Myocyte (in vitro differentiated cells): ENCODE measurements around the gene ZNF609. TPM values are rescaled to one million over a fixed set of nuclear protein-coding genes. Genes with fewer than 3 reads are reported as not detected.

Experiments
- DNase-seq: peaks from one replicate; pipeline ENCODE4 v3.0.0-alpha.2; 2012; ENCODE audit warnings: low read depth
- total RNA-seq: library from RNA; depleted of rRNA; stranded (reverse); fragments of >200 nt; gene quantifications from 2 replicates; pipeline ENCODE4 v1.2.3, GENCODE V29; 2014

ZNF609 gene
- total RNA-seq, 1 donor from 2014 or later: 16.2 TPM

DNA sequence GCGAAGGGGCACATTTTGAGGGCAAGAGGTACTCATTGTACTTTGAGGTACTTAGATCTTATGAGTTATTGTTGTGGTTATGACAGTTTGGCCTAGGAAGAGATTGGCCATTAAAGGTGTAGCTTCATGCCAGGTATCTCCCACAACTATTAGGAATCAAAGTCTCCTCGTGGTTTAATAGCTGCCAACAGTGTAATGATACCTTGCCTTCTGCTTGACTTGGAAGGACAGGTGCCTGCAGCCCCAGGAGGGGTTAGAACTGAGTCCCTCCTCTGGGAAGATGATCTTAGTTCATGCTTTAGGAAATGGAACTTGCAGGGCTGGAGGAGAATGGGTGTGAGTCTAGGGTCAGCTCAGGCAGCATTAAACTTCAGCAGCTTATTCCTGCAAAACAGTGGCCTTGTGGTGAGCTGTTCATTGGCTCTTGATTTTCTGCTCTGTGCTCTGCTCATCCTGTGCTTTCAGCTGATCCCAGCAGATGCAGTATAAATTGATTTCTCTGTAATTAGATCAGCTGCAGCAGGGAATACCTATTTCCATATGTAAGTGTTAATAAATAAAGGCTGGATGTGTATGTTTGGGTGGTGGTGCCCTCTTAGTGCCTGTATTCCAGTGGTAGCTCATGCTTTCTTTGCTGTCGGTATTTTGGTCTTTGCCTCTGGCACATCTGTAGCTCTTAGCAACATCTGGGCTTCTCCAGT, 40.5 kb downstream of the ZNF609 start:
- no peak for DNase-seq

DNA sequence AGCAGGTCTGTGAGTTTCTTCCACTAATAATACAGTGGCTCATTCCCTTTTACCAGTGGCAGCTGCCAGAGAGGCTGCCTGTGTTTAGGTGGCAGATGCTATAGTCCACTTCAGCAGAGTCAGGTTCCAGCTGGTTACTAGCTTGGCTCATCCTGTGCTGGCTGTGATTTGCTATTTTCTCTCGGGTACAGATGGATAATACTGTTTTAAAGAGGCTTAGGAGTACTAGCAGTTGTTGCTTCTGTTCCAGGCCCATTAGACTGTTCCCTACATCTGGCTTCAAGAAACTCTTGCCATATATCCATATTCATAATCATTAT, 41.0 kb downstream of the ZNF609 start:
- peak; percentile 57 for DNase-seq

DNA sequence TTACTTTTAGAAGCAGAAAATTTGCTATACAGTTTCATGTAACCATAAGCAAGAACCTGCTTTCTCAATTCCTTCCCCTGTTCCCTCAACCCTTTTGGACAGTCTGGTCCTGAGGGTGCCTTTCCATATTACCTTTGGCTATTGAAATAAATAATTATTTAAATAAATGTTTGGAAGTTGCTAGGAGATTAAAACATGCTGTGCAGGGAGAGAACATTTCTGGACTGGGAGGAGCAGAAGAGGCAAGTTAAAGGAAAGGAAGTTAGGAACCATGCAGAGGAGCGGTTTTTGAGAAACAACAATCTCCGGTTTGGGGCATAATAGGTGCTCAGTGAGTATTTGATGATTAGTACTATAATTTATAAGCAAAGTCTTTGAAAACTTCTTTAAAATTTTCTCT, 41.8 kb downstream of the ZNF609 start:
- no peak for DNase-seq

- no peak for DNase-seq
These were observed 42.2 kb downstream of the ZNF609 start for GRCh38 chr15:64502551-64502950.

- DNase-seq: peak; percentile 50
These were observed 42.8 kb downstream of the ZNF609 start for GRCh38 chr15:64503197-64503596.

DNA sequence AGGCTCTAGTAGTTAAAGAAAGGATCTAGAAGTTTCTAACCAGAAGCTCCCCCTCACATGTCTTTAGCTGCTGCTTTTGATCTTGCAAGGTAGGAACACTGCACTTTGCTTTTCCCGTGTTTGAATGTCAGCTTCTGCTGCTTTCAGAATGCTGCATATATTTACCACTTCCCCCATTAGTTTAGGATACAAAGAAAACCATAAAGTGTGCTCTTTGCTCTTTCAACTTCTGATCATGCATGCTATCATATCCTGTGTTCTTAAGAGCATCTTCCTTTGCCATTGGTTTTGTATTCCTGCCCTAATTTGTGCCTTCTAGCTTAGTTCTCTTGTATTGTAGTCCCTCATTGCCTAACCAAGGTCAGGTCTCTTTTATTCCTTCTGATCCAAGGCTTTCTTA, 43.3 kb downstream of the ZNF609 start:
- DNase-seq: no peak

DNA sequence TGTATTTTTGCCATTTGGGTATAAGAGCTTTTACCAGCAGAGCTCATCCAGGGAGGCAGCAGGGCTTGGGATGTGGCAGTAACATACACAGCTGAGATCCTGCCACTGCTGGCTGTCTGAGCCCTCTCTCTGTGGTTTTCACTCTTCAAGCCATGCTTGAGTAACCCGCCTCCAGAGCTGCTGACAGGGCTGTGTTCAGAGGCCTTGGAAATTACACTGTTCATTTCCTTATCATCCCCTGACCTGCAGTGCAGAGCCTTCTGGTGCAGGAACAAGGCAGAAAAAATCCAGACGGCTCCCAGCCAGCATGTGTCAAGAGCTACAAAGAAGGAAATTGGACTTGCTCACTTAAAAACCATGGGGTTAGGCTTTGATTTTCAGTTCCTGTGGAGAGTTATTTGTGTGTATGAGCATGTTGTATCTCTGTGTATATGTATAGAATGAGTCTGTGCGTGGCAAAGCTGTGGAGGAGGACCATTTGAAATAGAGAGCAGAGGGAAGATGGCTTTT, 47.0 kb downstream of the ZNF609 start:
- peak; percentile 80 for DNase-seq

GRCh38 chr15:64507845-64508244, 47.5 kb downstream of the ZNF609 start:
- DNase-seq: no peak

DNA sequence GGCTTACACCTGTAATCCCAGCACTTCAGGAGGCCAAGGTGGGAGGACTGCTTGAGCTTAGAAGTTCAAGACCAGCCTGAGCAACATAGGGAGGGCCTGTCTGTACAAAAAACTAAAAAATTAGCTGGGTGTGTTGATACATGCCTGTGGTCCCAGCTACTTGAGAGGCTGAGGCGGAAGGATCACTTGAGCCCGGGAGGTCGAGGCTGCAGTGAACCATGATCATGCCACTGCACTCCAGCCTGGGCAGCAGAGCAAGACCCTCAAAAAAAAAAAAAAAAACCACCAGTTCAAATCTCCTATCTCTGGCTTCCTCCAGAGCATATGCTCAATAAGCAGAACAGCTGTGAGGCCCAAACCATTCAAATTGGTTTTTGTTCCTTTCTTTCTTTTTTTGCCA, 53.4 kb downstream of the ZNF609 start:
- no peak for DNase-seq

- no peak for DNase-seq
These were observed 54.8 kb downstream of the ZNF609 start for GRCh38 chr15:64515196-64515595.

DNA sequence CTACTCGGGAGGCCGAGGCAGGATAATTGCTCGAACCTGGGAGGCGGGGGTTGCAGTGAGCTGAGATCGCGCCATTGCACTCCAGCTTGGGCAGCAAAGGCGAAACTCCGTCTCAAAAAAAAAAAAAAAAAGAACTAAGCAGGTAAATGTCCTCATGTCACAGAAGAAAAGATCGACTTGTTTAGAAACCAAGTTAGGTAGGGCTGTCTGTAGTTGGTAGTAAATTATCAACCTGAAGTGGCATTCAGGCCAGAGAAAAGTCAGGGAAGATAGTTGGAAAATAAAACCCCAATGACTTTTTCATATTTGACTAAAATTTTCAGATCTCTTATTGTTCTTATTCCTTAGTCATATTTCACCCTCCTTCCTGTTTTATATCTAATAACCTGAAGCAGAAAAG, 55.4 kb downstream of the ZNF609 start:
- DNase-seq: no peak

DNA sequence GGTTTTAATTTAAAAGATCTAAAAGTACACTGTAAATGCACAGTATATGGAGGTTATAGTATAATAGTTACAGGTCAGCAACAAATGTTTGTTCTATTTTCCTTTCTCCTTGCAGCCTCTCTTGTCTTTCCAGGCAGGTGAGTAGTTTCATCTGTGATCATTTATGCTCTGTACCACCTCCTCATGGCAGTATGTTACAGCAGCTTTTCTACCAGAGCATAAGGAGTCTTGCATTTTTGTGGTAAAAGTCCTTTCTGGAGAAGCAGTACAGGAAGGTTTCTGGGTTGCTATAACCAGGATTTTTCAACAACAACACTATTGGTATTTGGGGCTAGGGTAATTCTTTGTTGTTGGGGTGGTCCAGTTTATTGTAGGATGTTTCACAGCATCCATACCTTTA, 59.5 kb downstream of the ZNF609 start:
- DNase-seq: no peak

DNA sequence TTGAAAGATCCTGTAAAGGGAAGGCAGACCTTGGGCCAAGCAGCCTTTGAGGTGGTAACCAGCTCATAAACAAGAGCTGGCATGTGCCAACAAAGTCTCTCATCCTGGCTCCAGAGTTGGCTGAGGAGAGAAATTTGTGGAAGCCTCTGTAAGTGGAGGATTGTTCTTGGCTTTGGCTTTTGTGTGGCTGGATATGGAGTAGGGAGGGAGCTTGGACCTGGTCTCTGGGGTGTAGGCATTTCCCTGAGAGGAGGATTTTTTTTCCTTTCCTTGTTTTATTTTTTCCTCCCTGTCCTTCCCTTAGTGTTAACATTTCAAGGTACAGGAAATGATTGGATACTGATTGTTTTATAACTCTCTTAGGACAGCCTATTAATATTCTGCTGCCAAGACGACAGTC, 60.8 kb downstream of the ZNF609 start:
- peak; percentile 51 for DNase-seq

DNA sequence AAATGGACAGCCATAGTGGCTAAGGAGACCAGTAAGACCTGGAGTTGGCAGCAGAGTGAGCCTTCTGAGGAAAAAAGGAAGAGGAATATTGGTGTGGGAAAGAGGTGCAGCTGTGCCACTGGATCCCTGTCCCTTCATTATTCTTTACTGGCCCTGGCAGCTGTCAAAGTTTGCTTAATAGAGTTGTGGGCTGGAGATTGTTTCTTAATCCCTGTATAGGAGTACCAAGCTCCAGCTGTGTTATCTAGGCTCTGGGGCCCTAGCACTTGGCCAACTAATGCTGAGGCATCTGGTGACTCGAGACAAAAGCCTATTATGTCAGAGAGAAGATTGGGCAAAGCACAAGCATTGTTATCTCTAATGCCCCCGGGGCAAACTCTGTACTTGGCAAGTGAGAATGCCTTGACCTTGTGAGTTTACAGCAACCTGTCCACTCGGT, 61.4 kb downstream of the ZNF609 start:
- DNase-seq: peak; percentile 97

- no peak for DNase-seq
These were observed 61.9 kb downstream of the ZNF609 start for GRCh38 chr15:64522226-64522823.

- DNase-seq: no peak
These were observed 62.9 kb downstream of the ZNF609 start for GRCh38 chr15:64523240-64523639.

DNA sequence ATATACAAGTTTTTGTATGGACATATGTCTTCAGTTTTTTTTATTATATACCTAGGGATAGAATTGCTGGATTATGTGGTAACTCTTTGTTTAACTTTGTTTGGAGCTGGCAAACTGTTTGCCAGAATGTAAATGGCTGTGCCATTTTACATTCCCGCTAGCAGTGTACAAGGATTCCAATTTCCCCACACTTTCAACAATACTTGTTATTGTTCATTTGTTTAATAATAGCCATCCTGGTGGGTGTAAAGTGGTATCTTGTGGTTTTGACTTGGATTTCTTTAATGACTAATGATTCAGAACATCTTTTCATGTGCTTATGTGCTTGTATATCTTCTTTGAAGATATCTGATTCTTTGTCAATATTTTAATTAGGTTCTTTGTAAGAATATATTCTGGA, 64.4 kb downstream of the ZNF609 start:
- DNase-seq: no peak

- DNase-seq: peak; percentile 38
These were observed 65.6 kb downstream of the ZNF609 start for GRCh38 chr15:64525828-64526530.

DNA sequence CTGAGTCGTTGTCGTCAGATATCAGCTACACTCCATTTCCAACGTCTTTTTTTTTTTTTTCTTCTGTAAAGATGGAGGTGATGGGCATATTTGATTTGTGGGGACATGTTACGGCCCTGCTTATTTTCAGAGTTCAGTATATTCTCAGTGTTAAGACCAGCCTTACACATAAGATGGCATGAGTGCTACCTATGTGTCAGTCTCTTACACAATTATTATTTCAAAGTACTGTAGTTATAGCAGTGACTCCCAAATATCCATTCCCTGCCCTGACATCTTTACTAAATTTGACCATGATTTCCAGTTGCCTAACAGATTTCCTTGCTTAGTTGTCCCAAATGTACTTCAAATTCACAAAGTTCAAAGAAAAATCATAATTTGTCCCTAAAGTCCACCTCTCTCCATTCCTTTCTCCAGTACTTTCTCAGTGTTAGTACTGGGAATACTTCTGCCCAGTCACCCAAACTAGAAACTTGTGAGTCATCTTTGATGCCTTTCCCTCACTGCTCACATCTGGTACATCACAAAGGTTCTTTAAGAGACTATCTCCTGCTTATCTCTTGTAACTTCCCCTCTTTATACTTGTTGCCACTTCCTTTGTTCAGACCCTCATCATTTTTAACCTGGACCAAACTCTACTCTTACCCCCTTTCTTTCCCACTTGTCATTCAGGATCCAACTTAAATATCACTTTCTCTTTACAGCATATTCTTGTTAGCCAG, 67.0 kb downstream of the ZNF609 start:
- DNase-seq: peak; percentile 37

DNA sequence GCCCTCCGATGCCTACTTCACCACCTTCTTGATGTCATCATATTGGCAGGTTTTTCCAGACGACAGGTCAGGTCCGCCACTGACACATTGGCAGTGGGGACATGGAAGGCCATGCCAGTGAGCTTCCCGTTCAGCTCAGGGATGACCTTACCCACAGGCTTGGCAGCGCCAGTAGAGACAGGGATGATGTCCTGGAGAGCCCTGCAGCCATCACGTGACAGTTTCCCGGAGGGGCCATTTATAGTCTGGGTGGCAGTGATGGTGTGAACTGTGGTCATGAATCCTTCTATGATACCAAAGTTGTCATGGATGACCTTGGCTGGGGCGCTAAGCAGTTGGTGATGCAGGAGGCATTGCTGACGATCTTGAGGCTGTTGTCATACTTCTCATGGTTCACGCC, 68.5 kb downstream of the ZNF609 start:
- no peak for DNase-seq

DNA sequence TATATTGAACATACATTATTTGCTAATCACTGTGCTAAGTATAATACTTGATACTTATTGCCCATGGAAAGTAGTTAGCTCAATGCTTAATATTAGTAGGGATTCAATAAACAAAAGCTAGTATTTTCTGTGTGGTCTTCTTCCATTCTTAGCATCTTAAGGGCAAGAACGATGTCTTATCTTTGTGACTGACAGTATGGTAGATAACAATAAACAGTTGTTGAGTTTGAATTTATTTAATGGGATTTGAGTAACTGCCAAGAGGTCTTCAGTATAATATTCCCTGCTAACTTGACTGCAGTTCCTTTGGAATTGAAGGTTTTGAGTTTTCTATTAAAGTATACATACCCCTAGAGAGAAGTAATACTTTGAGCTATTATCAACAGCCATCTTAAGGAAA, 70.1 kb downstream of the ZNF609 start:
- DNase-seq: no peak

DNA sequence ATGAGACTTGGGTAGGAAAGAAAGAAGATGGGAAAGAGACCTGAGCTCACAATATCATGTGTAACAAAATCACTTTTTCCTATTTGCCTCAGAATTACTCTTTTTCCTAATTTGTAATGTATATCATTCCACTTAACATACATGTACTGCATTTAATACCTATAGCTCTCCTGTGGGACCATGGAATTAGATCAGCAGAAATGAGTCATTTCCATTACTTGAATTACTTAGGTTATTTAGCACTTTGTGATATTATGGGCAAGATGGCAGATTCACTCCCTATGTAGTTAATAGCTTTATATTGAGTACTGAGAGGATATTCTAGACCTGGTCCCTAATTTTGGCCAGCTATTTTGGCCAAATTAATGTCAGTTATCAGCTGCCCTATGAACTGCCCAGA, 70.5 kb downstream of the ZNF609 start:
- no peak for DNase-seq
